Keratinocyte (primary cell): ENCODE results near the gene LAP3. TPM values are rescaled to one million over a fixed set of nuclear protein-coding genes. Genes with fewer than 3 reads are reported as not detected.

Experiments
- DNase-seq: peaks from one replicate; pipeline ENCODE4 v3.0.0-alpha.2; 2011; ENCODE audit warnings: low read depth, missing footprints, low spot score
- FAIRE-seq: peaks from 2 replicates; lab custom pipeline; 2011; peaks lifted over from hg19 to GRCh38; lab: Jason Lieb, UNC
- H2AFZ ChIP-seq: 2 replicates; pipeline ENCODE4 v1.6.0; 2012; ENCODE audit warnings: low read length, control low read depth, inconsistent platforms; ENCODE audit not compliant: control insufficient read depth
- H3K27ac ChIP-seq: 2 replicates; pipeline ENCODE4 v1.5.1; 2011; ENCODE audit warnings: low read length; ENCODE audit not compliant: control insufficient read depth, insufficient read depth
- H3K27me3 ChIP-seq: 3 replicates; pipeline ENCODE4 v1.6.0; 2011; ENCODE audit warnings: low read length; ENCODE audit not compliant: control insufficient read depth, insufficient read depth; ENCODE audit errors: extremely low read depth
- H3K36me3 ChIP-seq, 2 experiments: 2 replicates in 1 of 2; 3 replicates in 1 of 2; pipeline ENCODE4 v1.5.1; 2011; ENCODE audit warnings: low read length in 2 of 2, mild to moderate bottlenecking in 1 of 2; ENCODE audit not compliant: control insufficient read depth in 2 of 2, insufficient read depth in 2 of 2; ENCODE audit errors: extremely low read depth in 1 of 2
- H3K4me1 ChIP-seq: 3 replicates; pipeline ENCODE4 v1.5.1; 2011; ENCODE audit warnings: low read length; ENCODE audit not compliant: control insufficient read depth, insufficient read depth; ENCODE audit errors: extremely low read depth
- H3K4me2 ChIP-seq: 3 replicates; pipeline ENCODE4 v1.6.0; 2011; ENCODE audit warnings: low read depth, low read length; ENCODE audit not compliant: control insufficient read depth, insufficient read depth; ENCODE audit errors: extremely low read depth
- H3K4me3 ChIP-seq, 3 experiments: fragments of 200-600 bp in 1 of 3; sonication (generic) in 1 of 3; 2 replicates in 2 of 3; 3 replicates in 1 of 3; pipeline ENCODE4 v1.5.1; 2011 to 2016; ENCODE audit warnings: low read length in 3 of 3, mild to moderate bottlenecking in 3 of 3, control low read depth in 2 of 3, inconsistent platforms in 1 of 3, low read depth in 1 of 3, mixed read lengths in 1 of 3, mixed run types in 1 of 3, moderate library complexity in 1 of 3; ENCODE audit not compliant: control insufficient read depth in 2 of 3, insufficient read depth in 2 of 3; ENCODE audit errors: extremely low read depth in 1 of 3
- H3K79me2 ChIP-seq: 2 replicates; pipeline ENCODE4 v1.6.0; 2012; ENCODE audit warnings: low read length; ENCODE audit not compliant: control insufficient read depth, insufficient read depth
- H3K9ac ChIP-seq: 3 replicates; pipeline ENCODE4 v1.6.0; 2011; ENCODE audit warnings: low read length; ENCODE audit not compliant: control insufficient read depth, insufficient read depth; ENCODE audit errors: extremely low read depth
- H3K9me1 ChIP-seq: 3 replicates; pipeline ENCODE4 v1.6.0; 2011; ENCODE audit warnings: low read length; ENCODE audit not compliant: control insufficient read depth, insufficient read depth; ENCODE audit errors: extremely low read depth
- H3K9me3 ChIP-seq: 2 replicates; pipeline ENCODE4 v1.5.1; 2012; ENCODE audit warnings: low read depth, low read length; ENCODE audit not compliant: control insufficient read depth
- H4K20me1 ChIP-seq: 3 replicates; pipeline ENCODE4 v1.6.0; 2011; ENCODE audit warnings: low read length; ENCODE audit not compliant: control insufficient read depth, insufficient read depth; ENCODE audit errors: extremely low read depth
- EZH2 ChIP-seq: IDR thresholded peaks from one replicate; pipeline ENCODE4 v1.6.1; 2012; ENCODE audit warnings: inconsistent platforms, mild to moderate bottlenecking, low read length, moderate library complexity
- dilution Hi-C: fragments of 300-500 bp; cut with MboI; formaldehyde crosslinking; loops from one replicate; pipeline ENCODE4 v1.7.0; 2020; ENCODE audit warnings: low sequenced_read_pairs; ENCODE audit not compliant: extremely low pct_ligation_motif_present
- polyA plus RNA-seq, 5 experiments: library from polyadenylated mRNA; depleted of rRNA in 3 of 5; stranded (reverse) in 3 of 5; stranded (forward) in 1 of 5; unstranded in 1 of 5; fragments of >200 nt; gene quantifications; 1 replicate in 1 of 5; 2 replicates in 3 of 5; 3 replicates in 1 of 5; pipeline versions ENCODE4 v1.2.1 to v1.2.3, GENCODE V29; 2011 to 2012; ENCODE audit warnings: missing spikeins in 2 of 5, low read depth in 1 of 5, low replicate concordance in 1 of 5
- TF ChIP-seq, protein P1 (sequence below), 3 experiments: IDR thresholded peaks in 1 of 3; conservative IDR thresholded peaks in 1 of 3; optimal IDR thresholded peaks in 1 of 3; 2 replicates in 2 of 3; 3 replicates in 1 of 3; pipeline versions ENCODE3 to v1.5.1; 2011; ENCODE audit warnings: low read length in 3 of 3, mild to moderate bottlenecking in 3 of 3, moderate library complexity in 2 of 3, control low read depth in 1 of 3, inconsistent platforms in 1 of 3; ENCODE audit not compliant: insufficient read depth in 2 of 3; ENCODE audit errors: extremely low read depth in 1 of 3

Gene LAP3
- polyA plus RNA-seq, 1 donor (not counting 4 experiments of a cell fraction or from before 2014, with no cell fraction given), result 84.8 TPM

- peaks cover 8% of the 10 kb centered on the region for H3K4me1 ChIP-seq
- H3K9me1 ChIP-seq, result no peaks in the 10 kb centered on the region
- no peak for DNase-seq
- peaks cover 17% of the 10 kb centered on the region for H3K79me2 ChIP-seq
- no peaks in the 10 kb centered on the region for H3K27me3 ChIP-seq
- H3K4me2 ChIP-seq, result no peak overlapping the region
- peaks cover 24 to 26% of the 10 kb centered on the region in 2 experiments for H3K36me3 ChIP-seq
- no peak overlapping the region for H3K4me3 ChIP-seq
- no peak for TF ChIP-seq EZH2
- TF ChIP-seq, protein P1, sequence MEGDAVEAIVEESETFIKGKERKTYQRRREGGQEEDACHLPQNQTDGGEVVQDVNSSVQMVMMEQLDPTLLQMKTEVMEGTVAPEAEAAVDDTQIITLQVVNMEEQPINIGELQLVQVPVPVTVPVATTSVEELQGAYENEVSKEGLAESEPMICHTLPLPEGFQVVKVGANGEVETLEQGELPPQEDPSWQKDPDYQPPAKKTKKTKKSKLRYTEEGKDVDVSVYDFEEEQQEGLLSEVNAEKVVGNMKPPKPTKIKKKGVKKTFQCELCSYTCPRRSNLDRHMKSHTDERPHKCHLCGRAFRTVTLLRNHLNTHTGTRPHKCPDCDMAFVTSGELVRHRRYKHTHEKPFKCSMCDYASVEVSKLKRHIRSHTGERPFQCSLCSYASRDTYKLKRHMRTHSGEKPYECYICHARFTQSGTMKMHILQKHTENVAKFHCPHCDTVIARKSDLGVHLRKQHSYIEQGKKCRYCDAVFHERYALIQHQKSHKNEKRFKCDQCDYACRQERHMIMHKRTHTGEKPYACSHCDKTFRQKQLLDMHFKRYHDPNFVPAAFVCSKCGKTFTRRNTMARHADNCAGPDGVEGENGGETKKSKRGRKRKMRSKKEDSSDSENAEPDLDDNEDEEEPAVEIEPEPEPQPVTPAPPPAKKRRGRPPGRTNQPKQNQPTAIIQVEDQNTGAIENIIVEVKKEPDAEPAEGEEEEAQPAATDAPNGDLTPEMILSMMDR (optimal IDR thresholded peaks at IDR 0.05 in 1 of 3, IDR thresholded peaks at IDR 0.05 in 1 of 3, conservative IDR thresholded peaks at IDR 0.05 in 1 of 3; ENCODE audit: extremely low read depth in 1 of 3, insufficient read depth in 2 of 3, low read length in 3 of 3), result no peak
- no peaks in the 10 kb centered on the region for H3K9me3 ChIP-seq
- no peak overlapping the region for H3K27ac ChIP-seq
- no peak overlapping the region for H2AFZ ChIP-seq
- dilution Hi-C loops, result no loop called here
- H4K20me1 ChIP-seq, result no peaks in the 10 kb centered on the region
- FAIRE-seq, result no peak
- H3K9ac ChIP-seq, result no peak overlapping the region
Measured at GRCh38 chr4:17580969-17581368, 4.0 kb downstream of the LAP3 start.

DNA sequence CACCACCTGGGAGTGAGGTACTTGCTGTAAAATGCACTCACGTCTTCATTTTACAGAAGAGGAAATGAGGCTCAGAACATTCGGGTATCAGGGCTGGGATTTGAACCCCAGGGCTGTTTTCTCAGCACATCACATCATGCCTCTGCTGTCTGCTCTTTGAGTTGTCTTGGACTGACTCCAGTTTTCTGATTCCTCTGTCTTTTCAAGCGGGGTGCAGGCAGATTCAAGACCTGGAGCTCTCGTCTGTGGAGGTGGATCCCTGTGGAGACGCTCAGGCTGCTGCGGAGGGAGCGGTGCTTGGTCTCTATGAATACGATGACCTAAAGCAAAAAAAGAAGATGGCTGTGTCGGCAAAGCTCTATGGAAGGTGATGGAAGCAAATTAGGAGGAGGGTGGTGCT is 6.3 kb downstream of the LAP3 start:
- H3K4me2 ChIP-seq, result no peak overlapping the region
- H3K4me3 ChIP-seq, result no peak overlapping the region
- no peak for DNase-seq
- no peaks in the 10 kb centered on the region for H3K9me1 ChIP-seq
- H3K9me3 ChIP-seq, result no peaks in the 10 kb centered on the region
- H3K36me3 ChIP-seq, result peaks cover 26% of the 10 kb centered on the region in 2 experiments
- no peak overlapping the region for H3K9ac ChIP-seq
- no peaks in the 10 kb centered on the region for H3K27me3 ChIP-seq
- H3K27ac ChIP-seq, result no peak overlapping the region
- no peak for FAIRE-seq
- dilution Hi-C loops, result no loop called here
- H2AFZ ChIP-seq, result no peak overlapping the region
- peaks cover 4% of the 10 kb centered on the region for H3K4me1 ChIP-seq
- peaks cover 11% of the 10 kb centered on the region for H3K79me2 ChIP-seq
- TF ChIP-seq EZH2, result no peak
- TF ChIP-seq, protein P1 (optimal IDR thresholded peaks at IDR 0.05 in 1 of 3, IDR thresholded peaks at IDR 0.05 in 1 of 3, conservative IDR thresholded peaks at IDR 0.05 in 1 of 3; ENCODE audit: extremely low read depth in 1 of 3, insufficient read depth in 2 of 3, low read length in 3 of 3), result no peak
- no peaks in the 10 kb centered on the region for H4K20me1 ChIP-seq
